HG02885 (cell line): Measurements from ENCODE around the gene RGS3.

Experiments
- ATAC-seq: cut with Tn5 transposase; IDR thresholded peaks from one replicate; pipeline ENCODE4 v1.9.1; 2021; ENCODE audit warnings: mild to moderate bottlenecking; ENCODE audit not compliant: unreplicated experiment, poor library complexity

RGS3 gene

DNA sequence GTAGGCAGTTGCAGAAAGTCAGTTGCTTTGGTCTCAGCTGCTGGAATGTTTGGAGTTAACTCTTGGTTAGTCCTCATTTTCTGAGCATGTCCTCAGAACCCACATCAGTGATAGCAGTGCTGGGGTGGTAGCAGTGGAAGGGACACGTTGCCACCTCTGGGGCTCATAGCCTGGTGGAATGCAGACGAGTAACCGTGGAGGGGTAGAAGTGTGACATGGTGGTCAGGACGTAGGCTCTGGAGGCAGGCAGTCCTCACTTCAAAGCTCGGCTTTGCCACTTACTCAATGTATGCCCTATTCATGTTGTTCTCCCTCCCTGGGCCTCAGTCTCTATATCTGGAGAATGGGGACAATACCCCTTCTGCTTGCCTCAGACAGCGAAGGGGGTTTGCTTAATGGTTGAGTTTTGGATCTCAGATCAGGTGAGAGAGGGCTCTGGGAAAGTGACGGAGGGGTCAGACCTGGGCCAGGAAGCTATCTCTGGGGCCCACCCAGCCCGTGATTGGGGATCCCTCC is 62.8 kb downstream of the RGS3 start:
- ATAC-seq, result no peak

DNA sequence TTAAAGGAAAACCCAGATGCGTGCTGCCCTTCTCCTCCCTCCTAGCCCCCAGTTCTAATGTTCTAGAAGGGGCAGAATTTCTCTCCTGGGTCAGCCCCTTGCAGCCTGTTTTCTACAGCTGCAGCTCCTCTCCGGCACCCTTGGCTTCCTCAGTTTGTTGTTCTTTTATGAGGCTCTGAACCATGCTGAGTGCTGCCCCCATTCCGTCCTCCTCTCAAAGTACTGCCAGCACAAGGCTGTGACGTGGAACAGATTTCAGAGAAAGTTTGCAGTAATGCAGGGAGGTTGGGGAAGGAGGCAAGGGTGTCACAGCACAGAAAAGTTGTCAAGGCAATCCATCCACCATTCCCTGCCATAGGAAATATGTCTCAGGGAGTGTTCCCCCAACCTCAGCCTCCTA is 63.3 kb downstream of the RGS3 start:
- ATAC-seq, result no peak

DNA sequence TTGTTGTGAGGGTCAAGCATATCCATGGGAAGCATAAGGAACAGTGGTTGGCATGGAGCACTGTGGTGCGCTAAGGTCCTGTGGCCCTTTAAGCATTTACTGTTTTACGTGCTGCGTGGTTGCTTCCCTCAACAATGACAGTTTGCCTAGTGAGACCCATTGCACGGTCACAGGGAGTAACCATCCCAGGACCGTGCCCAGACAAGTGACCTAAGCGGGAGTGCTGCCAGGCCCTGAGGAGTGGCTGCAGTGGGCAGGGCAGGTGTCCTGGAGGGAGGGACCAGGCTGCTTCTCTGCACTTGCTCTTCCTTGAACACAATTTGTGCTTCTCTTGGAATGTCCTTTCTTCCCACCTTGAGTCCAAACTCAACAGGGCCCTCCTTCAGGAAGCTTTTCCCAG is 64.6 kb downstream of the RGS3 start:
- no peak for ATAC-seq

DNA sequence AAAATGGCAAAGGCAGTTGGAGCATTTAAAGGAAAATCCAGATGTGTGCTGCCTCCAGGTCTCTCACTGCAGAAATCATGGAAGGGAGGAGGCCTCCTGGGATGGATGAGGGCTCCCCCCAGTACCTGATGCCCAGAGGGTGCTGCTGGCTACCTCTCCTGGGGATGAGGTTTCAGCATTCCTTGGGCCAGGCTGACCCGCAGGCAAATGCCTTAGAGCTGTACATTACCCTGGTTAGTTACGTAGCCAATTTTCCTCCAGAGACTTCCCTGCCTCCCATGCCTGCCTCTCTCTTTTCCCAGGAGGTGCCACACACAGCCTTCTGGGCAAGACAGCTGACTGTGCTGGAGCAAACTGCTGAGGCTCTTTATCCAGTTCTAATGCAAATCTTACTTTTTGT is 65.3 kb downstream of the RGS3 start:
- no peak for ATAC-seq

DNA sequence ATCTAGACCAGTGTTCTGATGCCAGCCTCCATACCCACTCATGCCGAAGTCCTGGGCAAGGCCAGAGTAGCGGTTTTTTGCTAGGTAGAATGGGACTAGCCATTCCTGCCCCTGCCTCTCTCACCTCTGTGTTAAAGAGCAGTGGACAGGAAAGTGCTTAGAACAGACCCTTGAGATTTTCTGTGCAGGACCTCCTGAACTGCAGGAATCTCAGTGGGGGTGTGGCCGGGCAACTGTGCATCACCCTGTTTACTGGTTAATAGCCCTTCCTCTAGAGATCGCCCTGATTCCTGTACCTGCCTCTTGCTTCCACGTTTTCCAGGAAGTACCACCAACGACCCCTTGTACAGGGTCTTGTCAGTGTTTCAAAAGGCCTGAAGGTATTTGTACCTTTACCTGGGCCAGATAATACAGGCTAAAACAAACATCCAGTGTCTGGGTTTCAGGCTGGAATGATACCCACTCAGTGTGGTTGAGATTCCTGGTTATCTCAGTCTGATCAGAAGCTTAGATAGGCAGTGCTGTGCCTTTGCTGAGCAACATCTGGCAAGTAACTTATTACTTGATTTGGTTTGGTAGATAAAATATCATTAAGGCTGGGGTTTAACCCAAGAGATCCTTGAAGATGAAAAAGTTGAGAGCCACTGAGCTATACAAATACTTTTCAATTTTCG is 65.9 kb downstream of the RGS3 start:
- no peak for ATAC-seq

DNA sequence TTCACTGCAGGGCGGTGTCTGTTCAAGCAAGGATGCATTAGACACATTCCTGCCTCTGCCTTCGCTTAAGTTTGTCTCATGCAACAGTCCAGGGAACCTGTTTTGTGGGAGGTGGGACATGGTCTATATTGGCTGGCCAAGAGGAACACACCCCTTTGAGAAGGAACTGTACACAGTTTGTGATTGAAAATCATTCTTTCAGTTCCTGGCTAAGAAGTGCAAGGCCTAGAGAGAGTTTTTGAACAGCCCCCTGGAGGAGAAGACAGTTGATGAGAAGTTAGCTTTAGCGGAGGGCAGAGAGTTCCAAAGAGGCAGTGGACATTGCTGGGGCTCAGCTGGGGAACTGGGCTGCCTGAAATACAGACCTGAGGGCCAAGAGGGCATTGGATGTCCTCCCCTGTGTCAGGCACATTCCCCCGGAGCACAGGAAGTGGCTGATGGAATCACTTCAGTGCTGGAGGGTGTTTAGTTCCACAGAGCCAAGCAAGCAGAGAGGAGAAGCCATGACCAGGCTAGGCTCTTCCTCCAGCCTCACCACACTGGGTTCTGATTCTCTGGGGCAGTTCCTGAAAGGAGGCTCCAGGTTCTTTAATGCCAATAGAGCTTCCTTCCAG is 66.6 kb downstream of the RGS3 start:
- ATAC-seq, result no peak

DNA sequence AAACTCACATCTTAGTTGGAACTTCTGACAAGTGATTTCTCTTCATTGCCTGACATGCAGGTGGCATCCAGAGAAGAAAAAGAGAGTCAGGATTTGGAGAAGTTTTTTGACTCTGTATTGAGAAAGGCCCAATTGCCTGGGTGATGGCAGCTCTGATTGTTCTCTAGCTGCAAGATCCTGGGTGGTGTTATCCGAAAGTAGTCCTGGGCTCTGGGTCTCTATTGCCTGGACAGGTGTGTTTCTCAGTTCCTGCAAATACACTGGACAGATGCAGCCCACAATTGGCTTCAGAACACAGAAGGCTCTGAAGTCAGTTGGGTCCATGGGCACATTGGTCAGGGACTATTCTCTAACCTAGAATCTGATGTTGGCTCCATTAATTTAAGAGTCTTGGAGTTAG is 67.4 kb downstream of the RGS3 start:
- no peak for ATAC-seq

DNA sequence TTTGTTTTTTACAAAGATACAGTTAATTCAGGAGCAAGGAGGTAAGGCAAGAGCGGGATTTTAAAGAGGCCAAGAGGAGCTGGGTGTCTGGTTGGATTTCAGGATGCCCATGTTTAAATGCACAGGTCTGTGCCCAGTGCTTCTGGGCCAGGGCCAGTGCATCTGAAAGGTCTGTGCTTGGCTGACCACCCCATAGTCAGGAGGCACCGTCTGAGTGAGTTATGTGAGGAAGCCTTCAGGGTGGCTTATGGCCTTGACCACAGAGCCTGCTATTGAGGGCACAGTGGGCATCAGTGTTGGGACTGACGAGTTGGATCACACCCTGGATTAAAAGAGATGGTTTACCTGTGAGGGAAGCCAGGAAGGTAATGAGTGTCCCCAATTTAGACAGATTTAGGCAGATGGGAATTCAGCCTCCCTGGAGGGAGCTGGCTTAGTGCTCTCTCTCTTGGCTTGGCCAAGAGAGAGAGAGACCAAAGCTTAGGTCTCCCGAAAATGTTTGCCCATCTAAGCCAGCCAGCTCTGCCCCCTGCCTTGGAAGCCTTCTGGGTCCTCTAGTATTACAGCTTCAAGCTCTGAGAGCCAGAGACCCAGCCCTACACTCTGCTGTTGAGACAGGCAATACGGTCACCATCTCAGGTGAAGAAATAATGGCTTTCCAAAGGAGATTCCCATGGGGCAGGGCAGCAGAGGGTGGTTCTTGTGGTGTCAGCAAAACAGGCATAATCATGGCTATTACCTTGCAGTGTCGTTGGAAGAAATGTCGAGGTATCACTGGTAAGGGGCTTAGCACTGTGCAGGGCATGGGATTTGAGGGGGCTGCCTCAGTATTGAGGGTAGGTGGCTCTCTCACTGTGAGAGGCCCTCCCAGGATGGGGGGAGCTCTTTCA is 68.6 kb downstream of the RGS3 start:
- no peak for ATAC-seq

DNA sequence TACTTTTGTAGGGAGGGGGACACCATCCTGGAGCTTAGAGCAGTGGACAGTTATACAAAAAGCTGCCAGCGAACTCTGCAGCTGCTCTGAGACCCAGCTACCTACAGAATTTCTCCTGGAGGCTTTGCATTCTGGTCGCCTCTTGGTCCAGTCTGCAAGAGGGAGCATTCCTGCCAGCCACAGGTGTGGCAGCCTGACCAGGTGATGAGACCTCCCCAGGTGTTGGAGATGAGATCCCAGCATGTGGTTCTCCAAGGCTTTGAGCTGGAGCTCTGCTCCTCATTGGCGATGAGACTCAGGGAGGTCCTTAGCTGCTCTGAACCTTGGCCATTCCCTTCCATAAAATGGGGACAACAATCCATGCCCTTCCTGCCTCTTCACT is 69.3 kb downstream of the RGS3 start:
- no peak for ATAC-seq

DNA sequence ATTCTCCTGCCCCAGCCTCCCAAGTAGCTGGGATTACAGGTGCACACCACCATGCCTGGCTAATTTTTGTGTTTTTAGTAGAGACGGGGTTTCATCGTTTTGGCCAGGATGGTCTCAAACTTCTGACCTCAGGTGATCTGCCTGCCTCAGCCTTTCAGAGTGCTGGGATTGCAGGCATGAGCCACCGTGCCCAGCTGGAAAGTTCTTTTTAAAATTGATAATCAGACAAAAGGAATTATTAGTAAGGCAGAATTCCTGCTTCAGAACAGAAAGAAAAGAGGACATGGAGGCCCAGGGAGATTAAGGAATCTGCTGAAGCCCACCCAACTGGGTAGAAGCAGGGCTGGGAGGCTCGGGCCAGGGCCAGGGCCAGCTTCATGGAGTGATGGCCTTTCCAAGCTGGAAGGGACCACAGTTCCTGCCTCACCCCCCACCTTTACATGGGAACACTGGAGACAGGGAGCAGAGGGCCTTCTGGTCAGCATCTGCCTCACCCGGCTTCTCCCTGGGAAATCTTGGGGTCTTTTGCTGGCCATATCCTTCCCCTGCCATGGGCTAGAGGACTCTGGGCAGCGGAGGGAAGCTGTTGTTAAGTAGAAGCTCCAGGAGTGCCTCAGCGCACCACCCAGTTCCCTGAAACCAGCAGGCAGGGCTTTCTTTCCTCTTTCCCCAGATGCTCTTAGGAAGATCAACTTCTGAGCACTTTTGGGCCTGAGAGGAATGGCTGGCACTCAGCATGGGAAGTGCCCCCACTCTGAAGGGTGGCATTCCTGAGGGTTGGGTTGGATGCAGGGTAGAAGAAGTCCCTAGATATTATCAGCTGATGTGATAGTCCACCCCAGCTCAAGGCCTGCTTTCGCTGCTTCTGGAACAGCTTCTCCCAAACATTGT is 70.1 kb downstream of the RGS3 start:
- no peak for ATAC-seq

DNA sequence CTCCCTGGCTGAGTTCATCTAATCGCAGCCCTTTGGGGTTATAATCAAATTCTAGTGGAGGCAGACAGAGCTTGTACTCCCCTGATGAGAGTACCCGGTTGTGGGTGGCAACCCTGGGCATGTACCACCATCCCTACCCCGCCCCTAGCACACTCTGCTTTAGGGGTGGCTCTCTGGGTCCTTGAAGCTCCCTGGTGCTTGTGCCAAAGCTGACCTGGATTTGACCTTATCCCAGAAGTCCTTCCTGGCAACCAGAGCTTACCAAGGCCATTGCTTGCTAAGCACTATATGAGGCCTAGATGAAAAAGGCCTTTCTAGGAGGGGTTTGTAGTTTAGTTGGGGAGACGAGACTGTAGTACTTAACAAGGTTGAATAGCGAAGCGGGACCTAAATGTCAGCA is 72.2 kb downstream of the RGS3 start:
- ATAC-seq, result no peak

DNA sequence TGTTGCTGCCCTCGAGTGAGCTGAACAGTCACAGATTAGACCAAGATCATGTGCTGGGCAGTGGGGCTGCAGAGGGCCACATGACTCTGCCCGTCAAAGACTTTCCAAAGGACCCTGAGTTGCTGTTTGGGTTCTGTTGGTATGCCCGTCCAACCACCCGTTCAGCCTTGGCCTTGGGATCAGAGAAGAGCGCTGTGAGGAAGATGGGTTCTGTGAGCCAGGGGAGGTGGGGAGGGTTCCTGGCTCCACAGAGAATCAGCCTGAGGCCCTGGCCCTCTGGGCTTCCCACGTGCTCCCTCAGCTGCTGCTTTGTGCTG is 72.6 kb downstream of the RGS3 start:
- no peak for ATAC-seq

DNA sequence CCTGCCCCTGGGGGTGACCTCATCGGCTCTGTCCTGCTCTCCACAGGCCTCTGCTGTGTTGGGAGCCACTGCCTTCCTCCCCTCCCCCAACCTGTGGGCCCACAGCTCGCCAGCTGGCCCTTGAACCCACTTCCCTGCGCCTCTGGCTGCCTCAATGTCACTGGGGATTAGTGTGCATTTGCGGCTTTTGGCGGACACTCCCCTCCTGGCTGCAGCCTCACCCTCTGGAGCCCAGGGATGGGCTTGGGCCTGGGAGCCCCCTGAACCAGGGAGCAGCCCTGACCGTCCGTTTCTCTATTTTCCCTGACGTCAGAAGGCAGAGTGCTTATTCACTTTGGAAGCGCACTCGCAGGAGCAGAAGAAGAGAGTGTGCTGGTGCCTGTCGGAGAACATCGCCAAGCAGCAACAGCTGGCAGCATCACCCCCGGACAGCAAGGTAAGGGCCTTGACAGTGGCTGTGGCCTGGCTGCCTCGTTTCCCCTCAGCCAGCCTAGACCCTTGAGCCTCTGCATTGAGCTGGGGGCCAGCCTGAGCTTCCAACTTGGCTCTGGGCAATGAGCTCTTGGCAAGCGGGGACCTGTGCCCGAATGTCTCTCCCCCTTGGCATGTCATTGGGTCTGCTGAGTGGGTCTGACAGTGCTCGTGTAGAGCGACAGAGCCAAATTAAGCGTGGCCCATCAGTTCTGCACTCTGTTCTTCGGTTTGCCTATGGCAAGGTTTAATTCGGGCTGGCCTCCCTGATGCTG is 73.1 kb downstream of the RGS3 start:
- no peak for ATAC-seq

DNA sequence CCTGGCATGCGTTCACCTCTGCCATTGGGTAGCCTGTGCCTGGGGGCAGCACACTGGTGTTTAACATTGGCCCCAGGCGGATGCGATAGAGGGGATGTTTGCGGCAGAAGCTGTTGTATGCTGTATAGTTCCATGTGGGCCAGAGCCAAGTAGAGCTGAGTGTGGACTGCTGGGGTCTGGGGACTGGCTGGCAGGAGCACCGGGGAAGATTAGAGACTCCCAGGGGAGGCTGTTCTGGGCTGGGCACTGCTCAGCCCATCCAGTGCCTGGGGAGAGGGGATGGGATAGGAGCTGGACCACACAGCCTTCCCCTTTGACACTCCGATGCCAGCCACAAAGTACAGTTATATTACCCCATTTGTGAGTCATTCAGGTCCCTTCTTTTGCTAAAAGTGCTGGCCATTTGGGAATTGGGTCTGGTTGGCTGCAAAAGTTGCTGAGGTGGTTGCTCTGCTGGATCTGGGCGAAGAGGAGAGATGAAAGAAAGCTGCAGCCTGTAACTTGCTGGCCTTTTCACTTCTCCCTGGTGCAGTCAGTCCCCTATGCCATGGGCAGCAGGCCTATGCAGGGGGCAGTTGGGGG is 73.8 kb downstream of the RGS3 start:
- ATAC-seq, result no peak

DNA sequence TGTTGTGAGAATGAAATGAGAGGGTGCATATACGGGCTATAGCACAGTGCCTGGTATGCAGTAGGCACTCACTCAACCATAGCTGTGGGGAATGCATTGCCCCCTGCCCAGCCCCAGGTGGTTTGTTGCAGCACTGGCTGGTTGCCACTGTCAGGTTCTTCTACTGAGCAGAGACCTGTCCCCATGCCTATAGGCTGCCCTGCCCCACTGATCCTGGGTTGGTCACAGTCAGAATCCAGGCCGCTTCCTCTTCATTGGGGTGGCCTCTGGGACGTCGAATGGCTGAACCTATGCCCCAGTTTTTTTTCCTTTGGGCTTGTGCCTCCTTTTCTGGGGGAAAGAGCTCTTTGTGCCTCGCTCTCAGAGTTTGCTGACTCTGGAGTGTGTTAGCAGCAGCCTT is 74.6 kb downstream of the RGS3 start:
- no peak for ATAC-seq

DNA sequence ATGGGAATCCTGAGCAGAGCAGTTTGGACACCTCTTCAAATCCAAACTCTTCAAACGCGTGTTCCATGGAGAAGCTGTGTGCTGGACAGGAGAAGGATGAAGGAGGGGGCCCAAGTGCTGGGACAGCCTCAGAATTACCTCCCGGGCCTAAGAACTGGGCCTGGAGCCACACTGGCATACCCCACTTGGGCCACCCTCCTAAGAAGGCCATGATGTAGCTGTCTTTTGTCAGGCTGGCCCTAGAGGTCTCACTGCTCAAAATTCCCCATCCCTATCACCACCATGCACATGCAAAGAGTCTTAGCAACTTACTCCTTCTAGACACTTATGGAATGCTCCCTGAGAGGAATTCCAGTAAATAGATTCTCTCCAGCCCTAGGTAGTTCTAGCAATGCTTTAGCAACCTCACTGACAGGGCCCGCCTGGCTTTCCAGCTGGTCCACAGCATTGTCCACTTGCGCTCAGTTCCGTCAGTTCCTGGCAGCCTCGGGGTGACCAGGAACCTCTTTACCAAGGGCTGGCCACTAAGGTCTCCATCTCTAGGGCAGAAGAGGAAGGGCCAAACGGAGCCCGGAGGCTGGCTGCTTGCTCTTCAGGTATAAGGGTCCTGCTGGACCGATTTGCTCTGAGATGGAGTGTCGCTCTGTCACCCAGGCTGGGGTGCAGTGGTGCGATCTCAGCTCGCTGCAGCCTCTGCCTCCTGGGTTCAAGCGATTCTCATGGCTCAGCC is 75.3 kb downstream of the RGS3 start:
- ATAC-seq, result no peak

DNA sequence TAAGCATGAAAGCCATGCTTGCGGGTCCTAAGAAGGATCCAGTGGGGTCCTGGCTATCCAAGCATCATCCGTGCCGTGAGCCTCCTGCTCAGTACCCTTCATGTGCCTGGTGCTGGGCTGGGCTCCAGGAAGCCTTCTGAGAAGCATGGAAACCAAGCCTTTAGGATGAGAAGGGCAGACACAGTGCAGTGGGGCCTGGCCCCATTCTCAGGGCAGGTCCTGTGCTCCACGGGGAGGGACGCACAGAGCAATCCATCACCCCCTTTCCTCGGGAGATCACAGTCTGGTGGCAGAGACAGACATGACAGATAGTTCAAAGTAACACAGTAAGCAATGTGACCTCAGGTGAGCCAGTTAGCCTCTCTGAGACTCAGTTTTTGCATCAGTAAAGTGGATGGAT is 76.9 kb downstream of the RGS3 start:
- ATAC-seq, result no peak

DNA sequence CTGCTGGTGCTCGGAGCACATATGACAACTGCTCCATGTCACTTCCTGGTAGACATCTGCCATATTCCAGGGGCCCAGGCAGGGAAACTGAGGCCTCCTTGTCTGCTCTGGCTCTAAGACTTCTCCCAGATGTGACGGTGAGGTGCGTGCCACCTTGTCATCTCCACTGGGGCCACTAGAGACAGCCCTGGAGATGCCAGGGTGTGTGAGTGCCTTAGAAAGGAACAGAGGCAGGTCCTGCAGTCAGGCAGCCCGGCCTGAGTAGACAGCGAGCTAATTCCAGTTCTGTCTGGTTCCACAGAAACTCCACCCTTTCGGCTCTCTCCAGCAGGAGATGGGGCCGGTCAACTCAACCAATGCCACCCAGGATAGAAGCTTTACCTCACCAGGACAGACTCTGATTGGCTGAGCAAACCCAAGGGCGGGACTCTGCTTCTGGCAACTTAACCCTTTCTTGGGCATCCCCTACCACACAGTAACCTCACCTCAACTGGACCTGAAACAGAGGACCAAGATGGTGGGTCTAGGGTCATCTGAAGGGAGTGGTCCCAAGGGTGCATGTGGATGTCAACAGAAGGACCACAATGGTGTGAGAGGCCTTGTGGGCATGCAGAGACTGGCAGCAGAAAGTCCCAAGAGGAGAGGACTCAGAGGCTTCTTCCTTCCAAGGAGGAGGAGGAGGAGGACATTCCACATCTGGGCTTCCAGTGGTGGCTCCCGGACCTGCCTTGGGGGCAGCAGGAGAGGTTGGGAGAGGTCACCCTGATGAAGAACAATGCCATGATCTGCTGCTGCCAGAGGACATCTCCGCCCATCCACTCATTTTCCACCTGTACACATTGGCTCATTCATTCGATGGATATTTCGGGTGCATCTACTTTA is 77.7 kb downstream of the RGS3 start:
- no peak for ATAC-seq
